Osteoblast (primary cell): ENCODE results near the gene UST. TPM values are rescaled to one million over a fixed set of nuclear protein-coding genes. Genes with fewer than 3 reads are reported as not detected.
A peak's percentile ranks its signal among the peaks of the same experiment; 100 is the strongest.
"Not testable (repeated sequence)": the region's sequence is repeated elsewhere in the genome, so short reads cannot be mapped to it uniquely, and the experiment has no call there.

Experiments used
- DNase-seq: peaks from one replicate; pipeline ENCODE4 v3.0.0; 2011; ENCODE audit warnings: low spot score, mixed read lengths; ENCODE audit not compliant: insufficient read length; ENCODE audit errors: missing footprints
- H2AFZ ChIP-seq: 2 replicates; pipeline ENCODE4 v1.6.0; 2011; ENCODE audit warnings: mild to moderate bottlenecking, low read length
- H3K27ac ChIP-seq: 2 replicates; pipeline ENCODE4 v1.5.1; 2011; ENCODE audit warnings: mild to moderate bottlenecking, low read depth, low read length, moderate library complexity
- H3K27me3 ChIP-seq: 2 replicates; pipeline ENCODE4 v1.6.0; 2012; ENCODE audit warnings: mild to moderate bottlenecking, control low read depth, inconsistent platforms, low read length, moderate library complexity; ENCODE audit not compliant: insufficient read depth
- H3K36me3 ChIP-seq: 2 replicates; pipeline ENCODE4 v1.5.1; 2011; ENCODE audit warnings: mild to moderate bottlenecking, low read length, control low read depth, moderate library complexity; ENCODE audit not compliant: insufficient read depth
- H3K4me1 ChIP-seq: 2 replicates; pipeline ENCODE4 v1.5.1; 2011; ENCODE audit warnings: mild to moderate bottlenecking, low read length, control low read depth, moderate library complexity; ENCODE audit not compliant: insufficient read depth
- H3K4me2 ChIP-seq: 2 replicates; pipeline ENCODE4 v1.6.0; 2011; ENCODE audit warnings: mild to moderate bottlenecking, low read length; ENCODE audit not compliant: insufficient read depth
- H3K4me3 ChIP-seq: fragments of 200-600 bp; sonication (generic); 3 replicates; pipeline ENCODE4 v1.5.1; 2012; ENCODE audit warnings: mild to moderate bottlenecking, low read length, inconsistent platforms; ENCODE audit not compliant: insufficient read depth
- H3K79me2 ChIP-seq: 2 replicates; pipeline ENCODE4 v1.6.0; 2012; ENCODE audit warnings: mild to moderate bottlenecking, low read length, control low read depth, inconsistent platforms; ENCODE audit not compliant: insufficient read depth
- H3K9me3 ChIP-seq: 2 replicates; pipeline ENCODE4 v1.5.1; 2011; ENCODE audit warnings: low read depth, low read length, control low read depth
- H4K20me1 ChIP-seq: 2 replicates; pipeline ENCODE4 v1.6.0; 2012; ENCODE audit warnings: mild to moderate bottlenecking, low read length, control low read depth; ENCODE audit not compliant: insufficient read depth
- CTCF ChIP-seq: IDR thresholded peaks from 2 replicates; pipeline ENCODE4 v1.5.1; 2011; ENCODE audit warnings: mild to moderate bottlenecking, low read depth, low read length, moderate library complexity; ENCODE audit errors: extremely low read depth
- total RNA-seq: library from RNA; depleted of rRNA; stranded (reverse); fragments of >200 nt; gene quantifications from 2 replicates; pipeline ENCODE4 v1.2.3, GENCODE V29; 2012

Gene UST
- total RNA-seq, 1 donor, result 18.1 TPM

- no peaks in the 10 kb centered on the region for H3K36me3 ChIP-seq
- no peaks in the 10 kb centered on the region for H3K27me3 ChIP-seq
- H3K27ac ChIP-seq, result peak overlapping the region; percentile 39
- H3K4me3 ChIP-seq, result peak overlapping the region; percentile 81
- H3K9me3 ChIP-seq, result no peaks in the 10 kb centered on the region
- no peak for DNase-seq
- H3K79me2 ChIP-seq, result peaks cover 29% of the 10 kb centered on the region
- peaks cover 17% of the 10 kb centered on the region for H4K20me1 ChIP-seq
- H3K4me1 ChIP-seq, result peaks cover 12% of the 10 kb centered on the region
- no peak for TF ChIP-seq CTCF
- H3K4me2 ChIP-seq, result peak overlapping the region; percentile 90
- H2AFZ ChIP-seq, result peak overlapping the region; percentile 79
These were observed 788 bp downstream of the UST start for GRCh38 chr6:148747471-148748165.

- peaks cover 37% of the 10 kb centered on the region for H3K79me2 ChIP-seq
- no peak overlapping the region for H3K4me3 ChIP-seq
- H3K9me3 ChIP-seq, result no peaks in the 10 kb centered on the region
- H2AFZ ChIP-seq, result no peak overlapping the region
- H4K20me1 ChIP-seq, result peaks cover 17% of the 10 kb centered on the region
- H3K4me1 ChIP-seq, result peaks cover 12% of the 10 kb centered on the region
- no peak for TF ChIP-seq CTCF
- H3K27me3 ChIP-seq, result no peaks in the 10 kb centered on the region
- DNase-seq, result no peak
- no peak overlapping the region for H3K4me2 ChIP-seq
- H3K36me3 ChIP-seq, result no peaks in the 10 kb centered on the region
- H3K27ac ChIP-seq, result no peak overlapping the region
These were observed 2.8 kb downstream of the UST start for GRCh38 chr6:148749674-148750073.

GRCh38 chr6:148750838-148751792 lies 4.3 kb downstream of the UST start:
- no peaks in the 10 kb centered on the region for H3K9me3 ChIP-seq
- H3K4me3 ChIP-seq, result no peak overlapping the region
- peaks cover 8% of the 10 kb centered on the region for H3K4me1 ChIP-seq
- no peaks in the 10 kb centered on the region for H3K27me3 ChIP-seq
- H3K36me3 ChIP-seq, result no peaks in the 10 kb centered on the region
- peaks cover 40% of the 10 kb centered on the region for H3K79me2 ChIP-seq
- no peak overlapping the region for H3K4me2 ChIP-seq
- no peak for DNase-seq
- no peak overlapping the region for H2AFZ ChIP-seq
- peaks cover 17% of the 10 kb centered on the region for H4K20me1 ChIP-seq
- no peak overlapping the region for H3K27ac ChIP-seq
- TF ChIP-seq CTCF, result no peak

GRCh38 chr6:148751793-148752170 lies 5.0 kb downstream of the UST start:
- Histone ChIP-seq H3K4me1 (peaks cover 5% of the 10 kb centered on the region), H3K27ac (no peak overlapping the region), H2AFZ (no peak overlapping the region), H3K36me3 (no peaks in the 10 kb centered on the region), H3K27me3 (no peaks in the 10 kb centered on the region), H3K9me3 (no peaks in the 10 kb centered on the region), H3K4me2 (no peak overlapping the region), H3K4me3 (no peak overlapping the region), H3K79me2 (peaks cover 40% of the 10 kb centered on the region), H4K20me1 (peaks cover 17% of the 10 kb centered on the region)
- no peak for DNase-seq
- TF ChIP-seq CTCF, result no peak

GRCh38 chr6:148755379-148755778 lies 8.5 kb downstream of the UST start:
- not testable (repeated sequence) for H3K27ac ChIP-seq, H3K36me3 ChIP-seq, H3K9me3 ChIP-seq, H3K27me3 ChIP-seq, H2AFZ ChIP-seq, DNase-seq, H3K4me2 ChIP-seq, H3K4me3 ChIP-seq
- Histone ChIP-seq H3K4me1 (peaks cover 13% of the 10 kb centered on the region), H3K79me2 (peaks cover 35% of the 10 kb centered on the region), H4K20me1 (peaks cover 10% of the 10 kb centered on the region)
